ENCODE results near the gene EMILIN1. TPM values are rescaled to one million over a fixed set of nuclear protein-coding genes. Genes with fewer than 3 reads are reported as not detected.
"Not testable (repeated sequence)": the region's sequence is repeated elsewhere in the genome, so short reads cannot be mapped to it uniquely, and the experiment has no call there.

Gene EMILIN1
- total RNA-seq, 5 donors from 2014 or later (not counting 1 experiment from before 2014, with no cell fraction given): 0.28 to 1.1 (median 0.85) TPM

- Mint-ChIP-seq H3K4me3 (peak overlapping the region in 1 of 3 donors; percentile 55), H3K36me3 (peaks cover under 1% of the 10 kb centered on the region), H3K27me3 (no peaks in the 10 kb centered on the region), H3K4me1 (peaks cover 47 to 61% (median 48%) of the 10 kb centered on the region in 3 donors), H3K27ac (peak overlapping the region; percentile 84 to 89), H3K9me3 (no peaks in the 10 kb centered on the region)
- 30% methylated on average over 3 of the region's 4 CpGs for WGBS (ENCODE audit: insufficient coverage)
- H3K9me3 ChIP-seq: no peaks in the 10 kb centered on the region
- peak overlapping the region; percentile 26 for H3K27ac ChIP-seq (ENCODE audit: low read length)
- no peak overlapping the region for H3K4me3 ChIP-seq (ENCODE audit: control insufficient read depth in 1 of 2, extremely low read depth in 1 of 2, low read length in 1 of 2)
- H3K36me3 ChIP-seq (ENCODE audit: control insufficient read depth in 2 of 2, extremely low read depth in 1 of 2, insufficient read depth in 1 of 2, low read length in 1 of 2): peaks cover 0 to 7% of the 10 kb centered on the region in 2 donors
- H3K4me1 ChIP-seq (ENCODE audit: control insufficient read depth in 1 of 2, extremely low read depth in 1 of 2, insufficient read depth in 2 of 2, low read length in 2 of 2): peaks cover 19 to 46% of the 10 kb centered on the region in 2 experiments
- peak in 30 of 35 experiments; percentile 29 to 78 (median 54) for DNase-seq
- POLR2A ChIA-PET: interaction anchor here (0.7 to 1.2 kb wide), 2 partner anchors 24 to 1964 kb away, joined by 3 to 4 read pairs; no protein-coding TSS in a partner anchor
- H3K27me3 ChIP-seq (replicated peaks in 1 of 2; ENCODE audit: control insufficient read depth in 2 of 2, extremely low read depth in 1 of 2, insufficient read depth in 2 of 2, low read length in 1 of 2): no peaks in the 10 kb centered on the region
- CTCF ChIA-PET: no interaction called here
- ATAC-seq (replicated peaks in 1 of 4): no peak
Observed at GRCh38 chr2:27074738-27075565, 3.5 kb upstream of the EMILIN1 start.

GRCh38 chr2:27075566-27075871 is 2.9 kb upstream of the EMILIN1 start:
- H3K4me3 ChIP-seq (ENCODE audit: control insufficient read depth in 1 of 2, extremely low read depth in 1 of 2, low read length in 1 of 2); H3K36me3 ChIP-seq (ENCODE audit: control insufficient read depth in 2 of 2, extremely low read depth in 1 of 2, insufficient read depth in 1 of 2, low read length in 1 of 2); H3K9me3 ChIP-seq; H3K9me3 Mint-ChIP-seq; H3K36me3 Mint-ChIP-seq; H3K27me3 Mint-ChIP-seq; DNase-seq; H3K27me3 ChIP-seq (replicated peaks in 1 of 2; ENCODE audit: control insufficient read depth in 2 of 2, extremely low read depth in 1 of 2, insufficient read depth in 2 of 2, low read length in 1 of 2); ATAC-seq (replicated peaks in 1 of 4); CTCF ChIA-PET: not testable (repeated sequence)
- peaks cover 47 to 60% (median 48%) of the 10 kb centered on the region in 3 donors for H3K4me1 Mint-ChIP-seq
- H3K4me3 Mint-ChIP-seq: peak overlapping the region in 1 of 3 donors; percentile 55
- POLR2A ChIA-PET: interaction anchor here in 1 of 2 donors (0.7 kb wide), 1 partner anchor 1964 kb away, joined by 3 read pairs; no protein-coding TSS in a partner anchor
- Histone ChIP-seq H3K27ac (ENCODE audit: low read length) (peak overlapping the region; percentile 26), H3K4me1 (ENCODE audit: control insufficient read depth in 1 of 2, extremely low read depth in 1 of 2, insufficient read depth in 2 of 2, low read length in 2 of 2) (peaks cover 16 to 44% of the 10 kb centered on the region in 2 experiments)
- 14% methylated on average over 2 of the region's 6 CpGs for WGBS (ENCODE audit: insufficient coverage)
- peak overlapping the region; percentile 84 to 89 for H3K27ac Mint-ChIP-seq

DNA sequence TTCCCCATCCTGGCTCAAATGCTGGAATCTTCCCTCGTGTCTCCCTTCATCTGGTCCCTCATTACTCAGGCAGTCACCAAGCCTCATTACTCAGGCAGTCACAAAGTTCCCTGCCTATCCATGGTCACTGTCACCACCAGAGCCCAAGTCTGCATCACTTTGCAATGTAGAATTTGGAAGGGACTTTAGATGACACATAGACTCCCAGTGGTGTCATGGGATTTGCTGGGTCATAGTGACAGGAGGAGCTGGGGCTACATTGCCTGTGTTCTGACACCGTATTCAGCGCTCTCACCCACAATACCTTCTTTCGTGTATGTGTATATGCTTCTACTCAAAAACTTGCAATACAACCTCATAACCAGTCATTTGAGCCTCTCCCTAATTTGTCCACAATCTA is 2.1 kb upstream of the EMILIN1 start:
- H3K4me3 Mint-ChIP-seq: peak overlapping the region in 1 of 3 donors; percentile 44
- no peaks in the 10 kb centered on the region for H3K9me3 Mint-ChIP-seq
- Histone ChIP-seq H3K36me3 (ENCODE audit: control insufficient read depth in 2 of 2, extremely low read depth in 1 of 2, insufficient read depth in 1 of 2, low read length in 1 of 2) (no peaks in the 10 kb centered on the region), H3K9me3 (no peaks in the 10 kb centered on the region), H3K4me1 (ENCODE audit: control insufficient read depth in 1 of 2, extremely low read depth in 1 of 2, insufficient read depth in 2 of 2, low read length in 2 of 2) (peaks cover 14 to 44% of the 10 kb centered on the region in 2 experiments), H3K4me3 (ENCODE audit: control insufficient read depth in 1 of 2, extremely low read depth in 1 of 2, low read length in 1 of 2) (no peak overlapping the region), H3K27me3 (replicated peaks in 1 of 2; ENCODE audit: control insufficient read depth in 2 of 2, extremely low read depth in 1 of 2, insufficient read depth in 2 of 2, low read length in 1 of 2) (no peaks in the 10 kb centered on the region), H3K27ac (ENCODE audit: low read length) (no peak overlapping the region)
- ATAC-seq (replicated peaks in 1 of 4) (no peak), DNase-seq (no peak)
- peaks cover 47 to 60% (median 50%) of the 10 kb centered on the region in 3 donors for H3K4me1 Mint-ChIP-seq
- peak overlapping the region in 1 of 2 donors; percentile 57 for H3K27ac Mint-ChIP-seq
- CTCF ChIA-PET: interaction anchor here in 1 of 2 donors (1.2 kb wide), 1 partner anchor 26 kb away, joined by 3 read pairs; no protein-coding TSS in a partner anchor
- H3K27me3 Mint-ChIP-seq: no peaks in the 10 kb centered on the region
- H3K36me3 Mint-ChIP-seq: no peaks in the 10 kb centered on the region
- POLR2A ChIA-PET: no interaction called here
- 95% methylated on average over 4 of the region's 4 CpGs for WGBS (ENCODE audit: insufficient coverage)

- Histone ChIP-seq H3K4me1 (ENCODE audit: control insufficient read depth in 1 of 2, extremely low read depth in 1 of 2, insufficient read depth in 2 of 2, low read length in 2 of 2) (peaks cover 21 to 49% of the 10 kb centered on the region in 2 experiments), H3K27ac (ENCODE audit: low read length) (no peak overlapping the region), H3K27me3 (replicated peaks in 1 of 2; ENCODE audit: control insufficient read depth in 2 of 2, extremely low read depth in 1 of 2, insufficient read depth in 2 of 2, low read length in 1 of 2) (no peaks in the 10 kb centered on the region), H3K9me3 (no peaks in the 10 kb centered on the region), H3K36me3 (ENCODE audit: control insufficient read depth in 2 of 2, extremely low read depth in 1 of 2, insufficient read depth in 1 of 2, low read length in 1 of 2) (no peaks in the 10 kb centered on the region), H3K4me3 (ENCODE audit: control insufficient read depth in 1 of 2, extremely low read depth in 1 of 2, low read length in 1 of 2) (no peak overlapping the region)
- ChIA-PET CTCF (interaction anchor here in 1 of 2 donors (1.2 kb wide), 1 partner anchor 27 kb away, joined by 3 read pairs; no protein-coding TSS in a partner anchor), POLR2A (no interaction called here)
- DNase-seq (no peak), ATAC-seq (replicated peaks in 1 of 4) (no peak)
- Mint-ChIP-seq H3K4me3 (no peak overlapping the region), H3K27ac (peak overlapping the region in 1 of 2 donors; percentile 71), H3K9me3 (no peaks in the 10 kb centered on the region), H3K27me3 (no peaks in the 10 kb centered on the region), H3K4me1 (peaks cover 49 to 62% (median 53%) of the 10 kb centered on the region in 3 donors), H3K36me3 (no peaks in the 10 kb centered on the region)
- WGBS (ENCODE audit: insufficient coverage): 84% methylated on average over 7 of the region's 7 CpGs
Observed at GRCh38 chr2:27077231-27077630, 1.2 kb upstream of the EMILIN1 start.

DNA sequence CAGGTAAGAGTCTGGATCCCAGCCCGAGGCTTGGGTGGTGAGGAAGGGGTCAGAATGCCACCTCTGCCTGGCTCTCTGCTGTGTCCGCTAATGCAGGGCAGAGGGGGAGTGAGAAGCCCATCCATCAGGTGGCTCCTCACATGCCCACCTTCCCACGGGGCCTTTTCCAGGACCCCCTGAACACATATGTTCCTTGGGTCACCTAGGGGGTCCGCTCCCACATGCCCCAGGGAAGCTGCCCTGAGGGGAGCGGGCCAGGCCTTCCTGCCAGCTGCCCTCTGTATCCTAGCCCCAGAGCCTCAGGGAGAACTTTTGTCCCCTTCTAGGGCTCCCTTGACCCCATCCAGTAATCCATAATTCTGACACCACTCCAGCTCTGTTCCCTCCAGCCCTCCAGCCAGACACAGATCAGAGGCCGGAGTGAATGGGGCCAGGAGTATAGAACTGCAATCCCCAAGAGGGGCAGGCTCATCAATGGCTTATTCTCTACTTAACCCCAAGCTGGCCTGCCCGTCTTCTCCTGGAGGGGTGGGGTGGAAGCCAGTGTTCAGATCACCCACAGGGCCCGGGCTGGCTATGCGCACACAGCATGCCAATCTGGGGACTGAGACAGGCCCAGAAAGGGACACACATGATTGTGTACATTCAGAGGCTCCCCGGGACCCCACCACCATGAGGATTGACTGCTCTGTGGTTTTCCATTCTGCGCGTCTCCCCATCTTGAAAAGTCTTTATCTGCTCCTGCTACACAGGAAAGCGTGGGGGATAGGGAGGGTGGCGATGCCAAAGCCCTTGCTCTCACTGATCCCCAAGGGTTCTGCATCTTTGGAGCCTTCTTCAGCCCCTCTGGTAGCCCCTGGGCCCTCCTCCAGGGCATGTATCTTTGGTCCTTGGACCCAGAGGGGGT is 1.1 kb downstream of the EMILIN1 start:
- no peaks in the 10 kb centered on the region for H3K36me3 Mint-ChIP-seq
- Histone ChIP-seq H3K36me3 (ENCODE audit: control insufficient read depth in 2 of 2, extremely low read depth in 1 of 2, insufficient read depth in 1 of 2, low read length in 1 of 2) (no peaks in the 10 kb centered on the region), H3K4me3 (ENCODE audit: control insufficient read depth in 1 of 2, extremely low read depth in 1 of 2, low read length in 1 of 2) (no peak overlapping the region), H3K4me1 (ENCODE audit: control insufficient read depth in 1 of 2, extremely low read depth in 1 of 2, insufficient read depth in 2 of 2, low read length in 2 of 2) (peaks cover 17 to 50% of the 10 kb centered on the region in 2 experiments), H3K27me3 (replicated peaks in 1 of 2; ENCODE audit: control insufficient read depth in 2 of 2, extremely low read depth in 1 of 2, insufficient read depth in 2 of 2, low read length in 1 of 2) (no peaks in the 10 kb centered on the region), H3K9me3 (no peaks in the 10 kb centered on the region), H3K27ac (ENCODE audit: low read length) (no peak overlapping the region)
- ChIA-PET POLR2A (no interaction called here), CTCF (interaction anchor here in 1 of 2 donors (0.6 kb wide), 1 partner anchor 10 kb away, joined by 5 read pairs; no protein-coding TSS in a partner anchor)
- no peaks in the 10 kb centered on the region for H3K9me3 Mint-ChIP-seq
- peaks cover 33 to 46% (median 40%) of the 10 kb centered on the region in 3 donors for H3K4me1 Mint-ChIP-seq
- H3K27ac Mint-ChIP-seq: peak overlapping the region in 1 of 2 donors; percentile 74
- H3K4me3 Mint-ChIP-seq: peak overlapping the region in 1 of 3 donors; percentile 73
- 83% methylated on average over 6 of the region's 14 CpGs for WGBS (ENCODE audit: insufficient coverage)
- ATAC-seq (replicated peaks in 1 of 4): no peak
- DNase-seq: no peak
- H3K27me3 Mint-ChIP-seq: no peaks in the 10 kb centered on the region

DNA sequence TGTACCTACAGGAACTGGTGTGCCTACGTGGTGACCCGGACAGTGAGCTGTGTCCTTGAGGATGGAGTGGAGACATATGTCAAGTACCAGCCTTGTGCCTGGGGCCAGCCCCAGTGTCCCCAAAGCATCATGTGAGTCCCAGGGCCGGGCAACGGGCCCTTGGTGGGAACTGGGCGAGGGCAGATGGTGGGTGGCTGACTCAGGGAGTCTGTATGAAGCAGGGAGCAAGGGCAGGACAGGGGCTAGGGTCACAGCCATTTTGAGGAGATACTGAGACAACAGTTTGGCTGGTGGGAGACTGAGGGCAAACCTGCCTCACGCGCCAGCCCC is 1.7 kb downstream of the EMILIN1 start:
- no peak overlapping the region for H3K27ac ChIP-seq (ENCODE audit: low read length)
- WGBS (ENCODE audit: insufficient coverage): 92% methylated on average over 7 of the region's 7 CpGs
- H3K36me3 ChIP-seq (ENCODE audit: control insufficient read depth in 2 of 2, extremely low read depth in 1 of 2, insufficient read depth in 1 of 2, low read length in 1 of 2): no peaks in the 10 kb centered on the region
- H3K27me3 ChIP-seq (replicated peaks in 1 of 2; ENCODE audit: control insufficient read depth in 2 of 2, extremely low read depth in 1 of 2, insufficient read depth in 2 of 2, low read length in 1 of 2): no peaks in the 10 kb centered on the region
- Mint-ChIP-seq H3K9me3 (no peaks in the 10 kb centered on the region), H3K27ac (peak overlapping the region; percentile 46 to 74), H3K36me3 (no peaks in the 10 kb centered on the region), H3K4me1 (peaks cover 30 to 43% (median 35%) of the 10 kb centered on the region in 3 donors), H3K4me3 (peak overlapping the region in 1 of 3 donors; percentile 73), H3K27me3 (no peaks in the 10 kb centered on the region)
- no peak for ATAC-seq (replicated peaks in 1 of 4)
- CTCF ChIA-PET: interaction anchor here (0.6 to 0.7 kb wide), 2 partner anchors 9 to 26 kb away, joined by 5 to 6 read pairs; no protein-coding TSS in a partner anchor
- H3K4me3 ChIP-seq (ENCODE audit: control insufficient read depth in 1 of 2, extremely low read depth in 1 of 2, low read length in 1 of 2): no peak overlapping the region
- POLR2A ChIA-PET: no interaction called here
- peaks cover 12 to 48% of the 10 kb centered on the region in 2 experiments for H3K4me1 ChIP-seq (ENCODE audit: control insufficient read depth in 1 of 2, extremely low read depth in 1 of 2, insufficient read depth in 2 of 2, low read length in 2 of 2)
- H3K9me3 ChIP-seq: no peaks in the 10 kb centered on the region
- no peak for DNase-seq

All from T-cell (primary cell).